Limb (tissue), 2 donors: ENCODE measurements around the gene KRT28.
A peak's percentile ranks its signal among the peaks of the same experiment; 100 is the strongest.
"Not testable (repeated sequence)": the region's sequence is repeated elsewhere in the genome, so short reads cannot be mapped to it uniquely, and the experiment has no call there.

Source experiments
- DNase-seq, 2 donors: peaks; one replicate each; pipeline ENCODE4 v3.0.0-alpha.2; 2016; ENCODE audit errors: extremely low spot score in 2 of 2

The KRT28 gene

DNA sequence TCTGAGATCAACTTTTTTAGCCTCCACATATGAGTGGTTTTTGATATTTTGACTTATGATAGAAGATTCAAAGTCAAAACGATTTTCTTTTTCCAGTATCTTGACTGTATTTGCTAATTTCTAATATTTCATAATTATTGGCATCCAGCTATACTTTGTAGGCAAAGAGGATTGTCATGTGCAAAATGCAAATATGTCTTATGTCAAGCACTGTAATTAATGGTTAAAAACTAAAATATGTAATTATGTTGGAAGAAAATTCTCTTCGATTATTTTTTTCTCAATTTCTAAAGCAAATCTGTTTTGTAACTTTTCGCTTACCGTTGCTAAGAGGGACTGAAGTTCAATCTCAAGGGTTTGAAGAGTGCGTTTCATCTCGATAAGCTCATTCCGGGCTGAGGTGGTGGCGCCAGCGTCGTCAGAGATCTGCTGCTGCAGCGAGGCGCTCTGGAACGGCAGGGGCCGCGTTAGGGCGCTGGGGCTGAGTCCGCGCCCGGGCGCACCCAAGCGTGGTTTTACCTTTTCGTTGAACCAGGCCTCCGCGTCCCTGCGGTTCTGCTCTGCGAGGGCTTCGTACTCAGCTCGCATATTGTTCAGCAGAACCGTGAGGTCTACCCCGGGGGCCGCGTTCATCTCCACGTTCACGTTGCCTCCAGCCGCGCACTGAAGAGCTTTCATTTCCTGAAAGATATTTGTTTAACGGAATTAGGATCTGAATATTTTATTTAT, 20.4 kb downstream of the KRT28 start:
- no peak for DNase-seq

DNA sequence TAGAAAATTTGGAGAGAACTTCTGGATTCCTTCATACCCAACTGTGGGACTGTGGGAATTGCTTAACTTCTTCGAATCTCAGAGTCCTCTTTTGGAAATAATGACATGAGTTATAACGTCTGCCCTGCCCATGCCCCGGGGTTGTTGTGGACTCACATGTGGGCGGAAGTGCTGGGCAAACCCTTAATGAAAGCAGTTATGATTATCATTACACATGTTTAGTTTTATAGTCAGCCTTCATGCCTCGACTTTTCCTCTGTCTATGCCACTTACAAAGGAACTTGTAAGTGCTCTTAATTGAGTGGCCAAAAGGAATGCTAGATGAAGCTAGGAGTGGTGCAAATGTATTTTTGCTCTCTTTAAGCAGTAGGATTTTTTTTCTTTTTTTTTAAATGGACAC, 21.3 kb downstream of the KRT28 start:
- no peak for DNase-seq

GRCh38 chr17:40777971-40778370, 21.8 kb downstream of the KRT28 start:
- DNase-seq: no peak

GRCh38 chr17:40777459-40777858, 22.3 kb downstream of the KRT28 start:
- DNase-seq: no peak

DNA sequence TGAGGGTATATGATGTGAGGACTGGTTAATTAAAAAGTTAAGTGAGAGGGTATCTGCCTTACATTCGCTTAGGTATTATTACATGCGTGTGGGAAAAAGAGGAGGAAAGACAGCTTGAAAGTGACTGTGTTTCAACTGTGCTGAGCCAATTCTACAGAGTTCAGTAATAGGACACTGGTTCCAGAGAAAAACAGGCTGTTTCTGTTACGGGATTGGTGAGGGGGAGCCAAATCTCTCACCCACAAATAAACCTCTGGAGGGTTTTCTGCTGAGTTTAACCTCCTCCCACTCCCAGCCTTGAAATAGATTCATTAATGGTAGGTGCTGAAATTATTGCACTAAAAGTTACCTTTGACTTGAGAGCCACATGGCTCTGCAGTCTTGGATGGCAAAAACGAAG, 23.8 kb downstream of the KRT28 start:
- peak in 1 of 2 donors; percentile 7 for DNase-seq

- no peak for DNase-seq
These were observed 27.7 kb downstream of the KRT28 start, which contains the start of gene KRT26 for GRCh38 chr17:40772101-40772500. Gene KRT26 (minus strand): TSS chr17:40772201. CDS start chr17:40772113, 88 bp downstream.

GRCh38 chr17:40765657-40766056, 34.1 kb downstream of the KRT28 start:
- DNase-seq: no peak

GRCh38 chr17:40763752-40764151, 36.0 kb downstream of the KRT28 start:
- no peak for DNase-seq

- no peak for DNase-seq
These were observed 39.4 kb downstream of the KRT28 start for GRCh38 chr17:40760105-40761016.

GRCh38 chr17:40755231-40755630, 44.5 kb downstream of the KRT28 start, which contains the start of gene KRT25:
Gene KRT25 (minus strand): TSS chr17:40755331. CDS start chr17:40755271, 60 bp downstream.
- DNase-seq: no peak

DNA sequence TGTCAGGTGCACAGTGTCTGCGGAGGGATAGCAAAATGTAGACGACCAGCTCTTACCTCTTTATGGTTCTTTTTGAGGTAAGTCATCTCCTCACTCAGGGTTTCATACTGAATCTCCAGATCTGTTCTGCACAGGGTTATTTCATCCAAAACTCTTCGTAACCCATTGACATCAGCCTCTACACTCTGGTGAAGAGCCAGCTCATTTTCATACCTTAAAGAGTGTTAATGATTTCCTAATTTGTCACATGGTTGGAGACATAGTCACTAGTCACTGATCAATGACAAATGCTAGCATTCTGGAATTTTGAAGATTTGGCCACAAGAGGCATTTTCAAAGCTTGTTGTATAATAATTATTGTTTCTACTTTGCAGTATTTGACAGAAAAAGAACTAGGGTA, 46.0 kb downstream of the KRT28 start:
- DNase-seq: no peak

DNA sequence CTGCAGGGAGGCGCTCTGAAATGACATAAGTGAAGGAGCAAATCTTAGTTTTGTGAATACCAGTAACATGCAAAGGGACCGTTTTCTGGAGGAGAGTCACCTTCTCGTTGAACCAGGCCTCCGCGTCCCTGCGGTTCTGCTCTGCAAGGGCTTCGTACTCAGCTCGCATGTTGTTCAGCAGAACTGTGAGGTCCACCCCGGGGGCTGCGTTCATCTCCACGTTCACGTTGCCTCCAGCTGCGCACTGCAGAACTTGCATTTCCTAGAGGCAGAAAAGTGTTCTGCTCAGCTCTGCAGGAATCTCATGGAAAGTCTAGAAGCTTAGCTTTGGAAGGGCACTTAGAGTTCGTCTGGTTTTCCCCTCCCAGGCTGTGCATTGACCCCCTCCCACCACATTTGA, 48.7 kb downstream of the KRT28 start:
- no peak for DNase-seq

- no peak for DNase-seq
These were observed 49.4 kb downstream of the KRT28 start for GRCh38 chr17:40750391-40750790.

- DNase-seq: not testable (repeated sequence)
These were observed 51.1 kb downstream of the KRT28 start for GRCh38 chr17:40748666-40749065.
